Fibroblast of lung (primary cell): ENCODE results near the gene MAPK8IP3.

ENCODE experiments used
- EZH2 ChIP-seq: IDR thresholded peaks from 2 replicates; pipeline ENCODE4 v1.5.1; 2012; ENCODE audit warnings: low read length, control low read depth, mild to moderate bottlenecking; ENCODE audit errors: missing control alignments
- TF ChIP-seq, protein P1 (sequence below), 2 donors: IDR thresholded peaks in 1 of 2; conservative IDR thresholded peaks in 1 of 2; 1 replicate in 1 of 2; 2 replicates in 1 of 2; pipeline ENCODE4 v1.5.1; 2011 to 2012; ENCODE audit warnings: low read length in 2 of 2, control low read depth in 1 of 2, inconsistent platforms in 1 of 2, low read depth in 1 of 2, mild to moderate bottlenecking in 1 of 2

DNA sequence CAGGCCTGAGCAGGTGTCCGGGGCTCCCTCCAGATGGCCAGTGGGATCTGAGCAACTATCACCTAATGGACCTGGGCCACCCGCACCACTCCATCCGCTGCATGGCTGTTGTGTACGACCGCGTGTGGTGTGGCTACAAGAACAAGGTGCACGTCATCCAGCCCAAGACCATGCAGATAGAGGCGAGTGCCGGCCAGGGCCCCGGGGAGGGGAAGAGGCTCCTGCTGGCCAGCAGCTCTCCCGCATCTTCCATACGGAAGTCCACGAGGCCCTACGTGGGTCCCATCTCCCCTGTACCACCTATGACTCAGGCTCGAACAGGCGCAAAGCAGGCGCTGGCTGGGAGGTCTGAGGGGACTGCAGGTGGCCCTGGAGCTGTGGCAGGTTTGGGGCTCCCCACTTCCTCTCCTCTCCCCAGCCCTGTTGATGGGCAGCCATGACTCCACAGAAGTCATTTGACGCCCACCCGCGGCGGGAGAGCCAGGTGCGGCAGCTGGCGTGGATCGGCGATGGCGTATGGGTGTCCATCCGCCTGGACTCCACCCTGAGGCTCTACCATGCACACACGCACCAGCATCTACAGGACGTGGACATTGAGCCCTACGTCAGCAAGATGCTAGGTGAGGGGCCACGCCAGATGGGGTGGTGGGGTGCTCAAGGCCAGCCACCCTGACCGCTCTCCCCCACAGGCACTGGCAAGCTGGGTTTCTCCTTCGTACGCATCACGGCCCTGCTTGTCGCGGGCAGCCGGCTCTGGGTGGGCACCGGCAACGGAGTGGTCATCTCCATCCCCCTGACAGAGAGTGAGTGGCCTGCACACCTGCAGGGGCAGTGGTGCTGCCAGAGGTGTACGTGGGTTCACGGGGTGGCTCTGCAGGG is 61.4 kb downstream of the MAPK8IP3 start:
- no peak for TF ChIP-seq EZH2
- TF ChIP-seq, protein P1, sequence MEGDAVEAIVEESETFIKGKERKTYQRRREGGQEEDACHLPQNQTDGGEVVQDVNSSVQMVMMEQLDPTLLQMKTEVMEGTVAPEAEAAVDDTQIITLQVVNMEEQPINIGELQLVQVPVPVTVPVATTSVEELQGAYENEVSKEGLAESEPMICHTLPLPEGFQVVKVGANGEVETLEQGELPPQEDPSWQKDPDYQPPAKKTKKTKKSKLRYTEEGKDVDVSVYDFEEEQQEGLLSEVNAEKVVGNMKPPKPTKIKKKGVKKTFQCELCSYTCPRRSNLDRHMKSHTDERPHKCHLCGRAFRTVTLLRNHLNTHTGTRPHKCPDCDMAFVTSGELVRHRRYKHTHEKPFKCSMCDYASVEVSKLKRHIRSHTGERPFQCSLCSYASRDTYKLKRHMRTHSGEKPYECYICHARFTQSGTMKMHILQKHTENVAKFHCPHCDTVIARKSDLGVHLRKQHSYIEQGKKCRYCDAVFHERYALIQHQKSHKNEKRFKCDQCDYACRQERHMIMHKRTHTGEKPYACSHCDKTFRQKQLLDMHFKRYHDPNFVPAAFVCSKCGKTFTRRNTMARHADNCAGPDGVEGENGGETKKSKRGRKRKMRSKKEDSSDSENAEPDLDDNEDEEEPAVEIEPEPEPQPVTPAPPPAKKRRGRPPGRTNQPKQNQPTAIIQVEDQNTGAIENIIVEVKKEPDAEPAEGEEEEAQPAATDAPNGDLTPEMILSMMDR (conservative IDR thresholded peaks at IDR 0.05 in 1 of 2, IDR thresholded peaks at IDR 0.05 in 1 of 2; ENCODE audit: low read depth in 1 of 2, low read length in 2 of 2), result no peak
